Measurements from ENCODE around the gene RTL5.

GRCh38 chrX:72100051-72100755, 31.5 kb downstream of the RTL5 start:
- no peak for TF ChIP-seq CTCF (conservative IDR thresholded peaks at IDR 0.05 in 1 of 2, IDR thresholded peaks at IDR 0.05 in 1 of 2; ENCODE audit: low read depth in 1 of 2, low read length in 2 of 2)
- TF ChIP-seq EZH2 (IDR thresholded peaks at IDR 0.05; ENCODE audit: low read length, missing control alignments) = no peak
